Measurements from ENCODE around the gene HSPBAP1. TPM values are rescaled to one million over a fixed set of nuclear protein-coding genes. Genes with fewer than 3 reads are reported as not detected.

Gene HSPBAP1
- total and polyA plus RNA-seq, 2 of the 13 experiments (the other 11 are each of a cell fraction or from before 2014, with no cell fraction given) = 4.2 to 5.1 TPM

DNA sequence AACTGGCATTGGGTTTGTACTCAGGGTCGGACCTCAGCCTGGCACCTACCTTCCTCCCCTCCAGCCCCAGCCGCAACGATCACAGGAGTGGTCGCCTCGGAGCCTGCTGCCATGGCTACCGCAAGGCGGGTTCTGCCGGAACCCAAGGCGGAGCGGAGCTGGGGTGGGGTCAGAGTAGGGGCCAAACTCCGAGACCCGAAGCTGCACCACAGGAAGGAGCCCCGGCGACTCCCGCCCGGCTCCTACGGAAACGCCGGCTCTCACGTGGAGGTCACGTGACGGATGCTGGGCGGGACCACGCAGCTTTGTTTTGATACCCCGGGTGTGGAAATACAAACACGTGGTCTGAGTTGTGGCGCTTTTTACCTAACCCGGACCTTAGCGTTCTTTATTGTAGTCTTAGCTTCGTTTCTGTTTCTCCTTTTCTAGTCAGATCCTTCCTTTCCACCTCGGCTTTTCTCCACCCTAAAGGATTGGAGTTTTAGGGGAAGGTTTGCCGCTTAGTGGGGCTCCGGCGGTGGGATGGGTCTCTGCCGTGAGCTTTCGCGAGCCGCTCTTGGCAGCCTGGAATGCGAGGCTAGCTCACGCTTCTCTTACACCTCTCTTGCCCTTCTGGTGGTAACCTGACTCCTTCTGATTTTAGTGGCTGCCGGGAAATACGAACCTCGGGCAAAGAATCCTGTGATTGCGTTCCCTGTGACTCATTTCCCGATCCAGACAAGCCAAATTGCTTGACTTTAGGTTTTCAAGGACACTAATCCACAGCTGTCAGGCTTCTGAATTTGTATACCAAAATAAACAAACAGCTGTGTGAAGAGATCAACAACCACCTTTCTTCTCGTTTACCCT is at the start of gene HSPBAP1 (continued):
- TF ChIP-seq, protein P1, sequence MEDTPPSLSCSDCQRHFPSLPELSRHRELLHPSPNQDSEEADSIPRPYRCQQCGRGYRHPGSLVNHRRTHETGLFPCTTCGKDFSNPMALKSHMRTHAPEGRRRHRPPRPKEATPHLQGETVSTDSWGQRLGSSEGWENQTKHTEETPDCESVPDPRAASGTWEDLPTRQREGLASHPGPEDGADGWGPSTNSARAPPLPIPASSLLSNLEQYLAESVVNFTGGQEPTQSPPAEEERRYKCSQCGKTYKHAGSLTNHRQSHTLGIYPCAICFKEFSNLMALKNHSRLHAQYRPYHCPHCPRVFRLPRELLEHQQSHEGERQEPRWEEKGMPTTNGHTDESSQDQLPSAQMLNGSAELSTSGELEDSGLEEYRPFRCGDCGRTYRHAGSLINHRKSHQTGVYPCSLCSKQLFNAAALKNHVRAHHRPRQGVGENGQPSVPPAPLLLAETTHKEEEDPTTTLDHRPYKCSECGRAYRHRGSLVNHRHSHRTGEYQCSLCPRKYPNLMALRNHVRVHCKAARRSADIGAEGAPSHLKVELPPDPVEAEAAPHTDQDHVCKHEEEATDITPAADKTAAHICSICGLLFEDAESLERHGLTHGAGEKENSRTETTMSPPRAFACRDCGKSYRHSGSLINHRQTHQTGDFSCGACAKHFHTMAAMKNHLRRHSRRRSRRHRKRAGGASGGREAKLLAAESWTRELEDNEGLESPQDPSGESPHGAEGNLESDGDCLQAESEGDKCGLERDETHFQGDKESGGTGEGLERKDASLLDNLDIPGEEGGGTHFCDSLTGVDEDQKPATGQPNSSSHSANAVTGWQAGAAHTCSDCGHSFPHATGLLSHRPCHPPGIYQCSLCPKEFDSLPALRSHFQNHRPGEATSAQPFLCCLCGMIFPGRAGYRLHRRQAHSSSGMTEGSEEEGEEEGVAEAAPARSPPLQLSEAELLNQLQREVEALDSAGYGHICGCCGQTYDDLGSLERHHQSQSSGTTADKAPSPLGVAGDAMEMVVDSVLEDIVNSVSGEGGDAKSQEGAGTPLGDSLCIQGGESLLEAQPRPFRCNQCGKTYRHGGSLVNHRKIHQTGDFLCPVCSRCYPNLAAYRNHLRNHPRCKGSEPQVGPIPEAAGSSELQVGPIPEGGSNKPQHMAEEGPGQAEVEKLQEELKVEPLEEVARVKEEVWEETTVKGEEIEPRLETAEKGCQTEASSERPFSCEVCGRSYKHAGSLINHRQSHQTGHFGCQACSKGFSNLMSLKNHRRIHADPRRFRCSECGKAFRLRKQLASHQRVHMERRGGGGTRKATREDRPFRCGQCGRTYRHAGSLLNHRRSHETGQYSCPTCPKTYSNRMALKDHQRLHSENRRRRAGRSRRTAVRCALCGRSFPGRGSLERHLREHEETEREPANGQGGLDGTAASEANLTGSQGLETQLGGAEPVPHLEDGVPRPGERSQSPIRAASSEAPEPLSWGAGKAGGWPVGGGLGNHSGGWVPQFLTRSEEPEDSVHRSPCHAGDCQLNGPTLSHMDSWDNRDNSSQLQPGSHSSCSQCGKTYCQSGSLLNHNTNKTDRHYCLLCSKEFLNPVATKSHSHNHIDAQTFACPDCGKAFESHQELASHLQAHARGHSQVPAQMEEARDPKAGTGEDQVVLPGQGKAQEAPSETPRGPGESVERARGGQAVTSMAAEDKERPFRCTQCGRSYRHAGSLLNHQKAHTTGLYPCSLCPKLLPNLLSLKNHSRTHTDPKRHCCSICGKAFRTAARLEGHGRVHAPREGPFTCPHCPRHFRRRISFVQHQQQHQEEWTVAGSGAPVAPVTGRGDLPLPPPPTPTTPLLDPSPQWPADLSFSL (CRISPR knock-in tag; IDR thresholded peaks at IDR 0.05) = no peak
- TF ChIP-seq NR2F1 (CRISPR knock-in tag; IDR thresholded peaks at IDR 0.05) = peak; percentile 25 to 31; a peak in 2 of 4 replicates
- 0 out of 2 replicates have a peak, but pooled peaks have one; percentile 45 for TF ChIP-seq POGK (CRISPR knock-in tag; conservative IDR thresholded peaks at IDR 0.05)
- TF ChIP-seq SP140L (CRISPR knock-in tag; IDR thresholded peaks at IDR 0.05; ENCODE audit: borderline replicate concordance) = no peak
- no peak; the same call in 1 of the 2 replicates for TF ChIP-seq PLSCR1 (CRISPR knock-in tag; IDR thresholded peaks at IDR 0.05; ENCODE audit: borderline replicate concordance)
- TF ChIP-seq HNF1A (IDR thresholded peaks at IDR 0.05; ENCODE audit: low read depth) = no peak
- TF ChIP-seq HNF1A (CRISPR knock-in tag; IDR thresholded peaks at IDR 0.05; ENCODE audit: borderline replicate concordance) = no peak; the same call in 1 of the 2 replicates
- TF ChIP-seq GTF2F1 (IDR thresholded peaks at IDR 0.05; ENCODE audit: low read length) = peak; percentile 81; the same call in 1 of the 2 replicates
- no peak for TF ChIP-seq ZFP37 (CRISPR knock-in tag; IDR thresholded peaks at IDR 0.05; ENCODE audit: borderline replicate concordance)
- TF ChIP-seq SSRP1 (CRISPR knock-in tag; IDR thresholded peaks at IDR 0.05) = no peak; the same call in 1 of the 2 replicates
- TF ChIP-seq ZNF232 (CRISPR knock-in tag; IDR thresholded peaks at IDR 0.05; ENCODE audit: borderline replicate concordance) = peak; percentile 93
- 0 out of 2 replicates have a peak, but pooled peaks have one; percentile 29 for TF ChIP-seq ZNF644 (CRISPR knock-in tag; IDR thresholded peaks at IDR 0.05; ENCODE audit: low read depth)
- no peak for TF ChIP-seq SNRNP70 (IDR thresholded peaks at IDR 0.05; ENCODE audit: low read depth, low read length)
- no peak for TF ChIP-seq ZSCAN25 (CRISPR knock-in tag; IDR thresholded peaks at IDR 0.05)
- no peak for TF ChIP-seq ZKSCAN8 (CRISPR knock-in tag; IDR thresholded peaks at IDR 0.05; ENCODE audit: borderline replicate concordance)

Data from HepG2 (cell line).